GM21723 (cell line): Measurements from ENCODE around the gene DUSP1.

ENCODE experiments used
- ATAC-seq: cut with Tn5 transposase; IDR thresholded peaks from one replicate; pipeline ENCODE4 v1.9.1; 2021; ENCODE audit warnings: mild to moderate bottlenecking, moderate library complexity; ENCODE audit not compliant: unreplicated experiment

The DUSP1 gene

DNA sequence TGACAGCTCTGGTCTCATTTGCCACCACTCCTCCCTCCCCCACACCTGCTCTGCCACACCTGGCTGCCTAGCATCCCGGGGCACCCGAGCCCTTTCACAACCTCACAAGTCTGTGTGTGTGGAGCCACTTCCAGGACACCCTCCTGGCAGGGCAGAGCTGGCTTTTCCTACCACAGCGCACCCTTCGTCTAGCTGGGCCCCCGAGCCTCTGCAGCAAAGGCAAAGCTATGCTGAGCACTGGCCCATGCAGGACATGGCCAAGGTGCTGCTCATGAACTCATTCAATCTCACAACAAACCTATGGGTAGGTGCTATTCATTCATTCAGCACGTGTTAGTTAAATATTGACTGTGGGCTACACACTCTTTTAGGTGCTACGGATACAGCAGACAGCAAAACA is 43.4 kb downstream of the DUSP1 start:
- ATAC-seq: no peak

GRCh38 chr5:172726966-172727365 is 44.0 kb downstream of the DUSP1 start:
- ATAC-seq: no peak

GRCh38 chr5:172725785-172726184 is 45.2 kb downstream of the DUSP1 start:
- no peak for ATAC-seq

GRCh38 chr5:172725273-172725672 is 45.7 kb downstream of the DUSP1 start:
- ATAC-seq: no peak

- no peak for ATAC-seq
These were observed 46.5 kb downstream of the DUSP1 start for GRCh38 chr5:172724242-172725183.

DNA sequence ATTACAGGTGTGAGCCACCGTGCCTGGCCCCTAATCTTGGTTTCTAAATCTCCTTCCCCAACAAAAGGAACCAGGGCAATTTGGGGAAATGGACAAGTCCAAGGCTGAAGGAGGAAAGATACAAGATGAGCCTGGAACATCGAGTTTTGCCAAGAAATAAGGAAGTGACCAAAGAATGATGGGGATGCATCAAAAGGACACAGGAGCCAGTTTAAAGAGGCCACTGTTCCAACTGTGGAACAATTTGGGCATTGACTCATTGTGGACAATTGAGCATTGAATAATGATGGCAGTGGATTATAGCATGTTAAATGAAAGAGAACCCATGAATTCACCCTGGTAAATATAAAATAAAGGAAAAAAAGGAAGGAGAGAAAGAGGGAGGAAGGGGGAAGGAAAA is 47.5 kb downstream of the DUSP1 start:
- ATAC-seq: no peak

GRCh38 chr5:172722327-172722815 is 48.6 kb downstream of the DUSP1 start:
- no peak for ATAC-seq

- no peak for ATAC-seq
These were observed 49.3 kb downstream of the DUSP1 start for GRCh38 chr5:172721455-172722326.

GRCh38 chr5:172720655-172721054 is 50.3 kb downstream of the DUSP1 start:
- ATAC-seq: no peak

DNA sequence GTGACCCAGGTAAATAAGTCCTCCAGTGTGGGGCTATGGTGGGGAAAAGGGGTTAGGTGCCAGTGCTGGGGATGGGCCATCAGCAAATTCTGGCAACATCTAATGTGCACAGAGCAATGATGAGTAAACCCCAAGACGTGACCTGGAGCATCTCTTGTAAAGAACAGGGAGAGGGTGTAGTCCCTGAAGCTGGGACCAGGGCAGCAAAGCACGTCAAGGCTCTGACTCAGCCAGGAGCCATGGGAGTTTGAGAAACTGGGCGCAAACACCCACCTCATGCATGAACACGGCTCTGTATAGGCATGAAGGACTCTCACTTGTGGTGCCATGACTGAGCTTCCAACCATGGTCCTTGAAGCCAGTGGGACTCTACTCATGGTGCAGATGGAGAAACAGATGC is 51.8 kb downstream of the DUSP1 start:
- no peak for ATAC-seq

- no peak for ATAC-seq
These were observed 52.4 kb downstream of the DUSP1 start for GRCh38 chr5:172718527-172719114.
